Astrocyte (in vitro differentiated cells and primary cell): Measurements from ENCODE around the gene ELK4. TPM values are rescaled to one million over a fixed set of nuclear protein-coding genes. Genes with fewer than 3 reads are reported as not detected.

Source experiments
- DNase-seq: peaks from one replicate; pipeline ENCODE4 v3.0.0-alpha.2; 2010; ENCODE audit warnings: low read depth
- FAIRE-seq: peaks from 2 replicates; lab custom pipeline; 2011; peaks lifted over from hg19 to GRCh38; lab: Jason Lieb, UNC
- H2AFZ ChIP-seq: 2 replicates; pipeline ENCODE4 v1.6.0; 2012; ENCODE audit warnings: low read depth, low read length, inconsistent platforms
- H3K27ac ChIP-seq: 2 replicates; pipeline ENCODE4 v1.5.1; 2011; ENCODE audit warnings: low read depth, low read length, inconsistent platforms
- H3K27me3 ChIP-seq: 2 replicates; pipeline ENCODE4 v1.6.0; 2011; ENCODE audit warnings: low read length, inconsistent platforms; ENCODE audit not compliant: insufficient read depth
- H3K36me3 ChIP-seq: 2 replicates; pipeline ENCODE4 v1.5.1; 2011; ENCODE audit warnings: low read length, inconsistent platforms; ENCODE audit not compliant: insufficient read depth
- H3K4me1 ChIP-seq: 2 replicates; pipeline ENCODE4 v1.5.1; 2011; ENCODE audit warnings: low read length, inconsistent platforms; ENCODE audit not compliant: insufficient read depth
- H3K4me2 ChIP-seq: 2 replicates; pipeline ENCODE4 v1.6.0; 2012; ENCODE audit warnings: low read length, inconsistent platforms
- H3K4me3 ChIP-seq: 2 replicates; pipeline ENCODE4 v1.5.1; 2011; ENCODE audit warnings: low read depth, mild to moderate bottlenecking, low read length, inconsistent platforms; ENCODE audit not compliant: insufficient read depth
- H3K79me2 ChIP-seq: 2 replicates; pipeline ENCODE4 v1.6.0; 2012; ENCODE audit warnings: mild to moderate bottlenecking, low read length, inconsistent platforms; ENCODE audit not compliant: insufficient read depth
- H3K9ac ChIP-seq: 2 replicates; pipeline ENCODE4 v1.6.0; 2012; ENCODE audit warnings: mild to moderate bottlenecking, low read length, inconsistent platforms
- H3K9me3 ChIP-seq: 2 replicates; pipeline ENCODE4 v1.5.1; 2012; ENCODE audit warnings: low read depth, mild to moderate bottlenecking, low read length, inconsistent platforms; ENCODE audit not compliant: insufficient read depth
- H4K20me1 ChIP-seq: 2 replicates; pipeline ENCODE4 v1.6.0; 2012; ENCODE audit warnings: low read length, inconsistent platforms; ENCODE audit not compliant: insufficient read depth
- H3K27ac Mint-ChIP-seq: one replicate; pipeline ENCODE4 v1.8.0; 2021; ENCODE audit warnings: mild to moderate bottlenecking, mixed read lengths; ENCODE audit not compliant: unreplicated experiment
- H3K27me3 Mint-ChIP-seq: one replicate; pipeline ENCODE4 v1.8.0; 2021; ENCODE audit warnings: low read depth, mixed read lengths; ENCODE audit not compliant: unreplicated experiment
- H3K36me3 Mint-ChIP-seq: one replicate; pipeline ENCODE4 v1.8.0; 2021; ENCODE audit warnings: low read depth, mixed read lengths; ENCODE audit not compliant: unreplicated experiment
- H3K4me1 Mint-ChIP-seq: one replicate; pipeline ENCODE4 v1.8.0; 2021; ENCODE audit warnings: low read depth, mixed read lengths; ENCODE audit not compliant: unreplicated experiment
- H3K4me3 Mint-ChIP-seq: one replicate; pipeline ENCODE4 v1.8.0; 2021; ENCODE audit warnings: mild to moderate bottlenecking, moderate library complexity, mixed read lengths; ENCODE audit not compliant: unreplicated experiment
- H3K9me3 Mint-ChIP-seq: one replicate; pipeline ENCODE4 v1.8.0; 2021; ENCODE audit warnings: mild to moderate bottlenecking, mixed read lengths; ENCODE audit not compliant: unreplicated experiment
- CTCF ChIP-seq: IDR thresholded peaks from 2 replicates; pipeline ENCODE4 v1.5.1; 2011; ENCODE audit warnings: low read depth, mild to moderate bottlenecking, inconsistent platforms, low read length, moderate library complexity; ENCODE audit not compliant: insufficient read depth
- EZH2 ChIP-seq: IDR thresholded peaks from 2 replicates; pipeline ENCODE4 v1.6.1; 2012; ENCODE audit warnings: mild to moderate bottlenecking, low read length, inconsistent platforms; ENCODE audit not compliant: insufficient read depth
- total RNA-seq: library from RNA; stranded (reverse); gene quantifications from 2 replicates; pipeline ENCODE4 v1.2.1, GENCODE V29; 2021

Gene ELK4
- total RNA-seq, 1 donor from 2014 or later: 31.3 TPM

GRCh38 chr1:205658943-205659581, 27.3 kb upstream of the ELK4 start:
- no peaks in the 10 kb centered on the region for H3K79me2 ChIP-seq
- no peaks in the 10 kb centered on the region for H3K27me3 ChIP-seq
- peaks cover 22% of the 10 kb centered on the region for H4K20me1 ChIP-seq
- no peak for DNase-seq
- no peaks in the 10 kb centered on the region for H3K4me1 ChIP-seq
- H3K9ac ChIP-seq: no peak overlapping the region
- H3K9me3 ChIP-seq: no peaks in the 10 kb centered on the region
- H3K4me2 ChIP-seq: no peak overlapping the region
- H3K27me3 Mint-ChIP-seq: peaks cover 8% of the 10 kb centered on the region
- no peaks in the 10 kb centered on the region for H3K36me3 ChIP-seq
- TF ChIP-seq CTCF: peak; percentile 75
- no peak for TF ChIP-seq EZH2
- no peak for FAIRE-seq
- no peak overlapping the region for H2AFZ ChIP-seq
- no peak overlapping the region for H3K4me3 Mint-ChIP-seq
- H3K9me3 Mint-ChIP-seq: no peaks in the 10 kb centered on the region
- no peak overlapping the region for H3K27ac ChIP-seq
- H3K4me1 Mint-ChIP-seq: peaks cover 2% of the 10 kb centered on the region
- H3K27ac Mint-ChIP-seq: no peak overlapping the region
- peaks cover 10% of the 10 kb centered on the region for H3K36me3 Mint-ChIP-seq
- no peak overlapping the region for H3K4me3 ChIP-seq

- H3K27me3 Mint-ChIP-seq: peaks cover 5% of the 10 kb centered on the region
- Histone ChIP-seq H3K4me1 (no peaks in the 10 kb centered on the region), H3K27me3 (no peaks in the 10 kb centered on the region), H4K20me1 (peaks cover 20% of the 10 kb centered on the region), H3K9ac (no peak overlapping the region), H3K9me3 (no peaks in the 10 kb centered on the region), H3K36me3 (no peaks in the 10 kb centered on the region), H3K4me3 (no peak overlapping the region), H3K4me2 (no peak overlapping the region), H3K79me2 (no peaks in the 10 kb centered on the region), H3K27ac (no peak overlapping the region), H2AFZ (no peak overlapping the region)
- no peaks in the 10 kb centered on the region for H3K9me3 Mint-ChIP-seq
- H3K27ac Mint-ChIP-seq: no peak overlapping the region
- no peak overlapping the region for H3K4me3 Mint-ChIP-seq
- FAIRE-seq (no peak), DNase-seq (no peak)
- peaks cover 2% of the 10 kb centered on the region for H3K4me1 Mint-ChIP-seq
- H3K36me3 Mint-ChIP-seq: peaks cover 3% of the 10 kb centered on the region
- TF ChIP-seq CTCF (no peak), EZH2 (no peak)
Measured at GRCh38 chr1:205656236-205656635, 24.4 kb upstream of the ELK4 start.

GRCh38 chr1:205652984-205653383, 21.2 kb upstream of the ELK4 start:
- Histone ChIP-seq H3K79me2 (no peaks in the 10 kb centered on the region), H3K36me3 (no peaks in the 10 kb centered on the region), H3K4me2 (no peak overlapping the region), H3K27ac (no peak overlapping the region), H3K27me3 (no peaks in the 10 kb centered on the region), H2AFZ (no peak overlapping the region), H3K4me1 (no peaks in the 10 kb centered on the region), H3K4me3 (no peak overlapping the region), H3K9me3 (no peaks in the 10 kb centered on the region), H4K20me1 (peaks cover 3% of the 10 kb centered on the region), H3K9ac (no peak overlapping the region)
- H3K27ac Mint-ChIP-seq: no peak overlapping the region
- no peak overlapping the region for H3K4me3 Mint-ChIP-seq
- H3K36me3 Mint-ChIP-seq: no peaks in the 10 kb centered on the region
- TF ChIP-seq EZH2 (no peak), CTCF (no peak)
- DNase-seq (no peak), FAIRE-seq (no peak)
- no peaks in the 10 kb centered on the region for H3K4me1 Mint-ChIP-seq
- H3K9me3 Mint-ChIP-seq: no peaks in the 10 kb centered on the region
- H3K27me3 Mint-ChIP-seq: no peaks in the 10 kb centered on the region
